Measurements from ENCODE around the gene SCFD2.
"Not testable (repeated sequence)": the region's sequence is repeated elsewhere in the genome, so short reads cannot be mapped to it uniquely, and the experiment has no call there.

The SCFD2 gene

GRCh38 chr4:53011259-53011905 is 354.5 kb downstream of the SCFD2 start:
- DNase-seq (ENCODE audit: low read depth), result no peak

- no peak for DNase-seq (ENCODE audit: low read depth)
These were observed 355.5 kb downstream of the SCFD2 start for GRCh38 chr4:53010318-53010717.

- no peak for DNase-seq (ENCODE audit: low read depth)
These were observed 356.0 kb downstream of the SCFD2 start for GRCh38 chr4:53009824-53010223.

GRCh38 chr4:53007024-53007423 is 358.8 kb downstream of the SCFD2 start:
- no peak for DNase-seq (ENCODE audit: low read depth)

GRCh38 chr4:53005808-53006207 is 360.1 kb downstream of the SCFD2 start:
- no peak for DNase-seq (ENCODE audit: low read depth)

GRCh38 chr4:53005149-53005546 is 360.7 kb downstream of the SCFD2 start:
- no peak for DNase-seq (ENCODE audit: low read depth)

- DNase-seq (ENCODE audit: low read depth), result no peak
These were observed 361.2 kb downstream of the SCFD2 start for GRCh38 chr4:53004497-53005148.

- DNase-seq (ENCODE audit: low read depth), result no peak
These were observed 361.9 kb downstream of the SCFD2 start for GRCh38 chr4:53003959-53004358.

GRCh38 chr4:53000560-53000959 is 365.3 kb downstream of the SCFD2 start:
- no peak for DNase-seq (ENCODE audit: low read depth)

GRCh38 chr4:52999626-53000025 is 366.2 kb downstream of the SCFD2 start:
- DNase-seq (ENCODE audit: low read depth), result no peak

GRCh38 chr4:52998413-52998812 is 367.4 kb downstream of the SCFD2 start:
- DNase-seq (ENCODE audit: low read depth), result no peak

- no peak for DNase-seq (ENCODE audit: low read depth)
These were observed 368.8 kb downstream of the SCFD2 start for GRCh38 chr4:52997132-52997416.

GRCh38 chr4:52996261-52997131 is 369.4 kb downstream of the SCFD2 start:
- no peak for DNase-seq (ENCODE audit: low read depth)

- no peak for DNase-seq (ENCODE audit: low read depth)
These were observed 370.4 kb downstream of the SCFD2 start for GRCh38 chr4:52995360-52996030.

- no peak for DNase-seq (ENCODE audit: low read depth)
These were observed 371.3 kb downstream of the SCFD2 start for GRCh38 chr4:52994567-52994966.

GRCh38 chr4:52993771-52994170 is 372.1 kb downstream of the SCFD2 start:
- DNase-seq (ENCODE audit: low read depth), result no peak

- not testable (repeated sequence) for DNase-seq (ENCODE audit: low read depth)
These were observed 373.3 kb downstream of the SCFD2 start for GRCh38 chr4:52992551-52992950.

GRCh38 chr4:52991472-52991871 is 374.4 kb downstream of the SCFD2 start:
- DNase-seq (ENCODE audit: low read depth), result no peak

- DNase-seq (ENCODE audit: low read depth), result no peak
These were observed 375.2 kb downstream of the SCFD2 start for GRCh38 chr4:52990706-52991105.

- DNase-seq (ENCODE audit: low read depth), result no peak
These were observed 376.0 kb downstream of the SCFD2 start for GRCh38 chr4:52989865-52990264.

- no peak for DNase-seq (ENCODE audit: low read depth)
These were observed 378.3 kb downstream of the SCFD2 start for GRCh38 chr4:52987392-52988056.

GRCh38 chr4:52984462-52984881 is 381.4 kb downstream of the SCFD2 start:
- no peak for DNase-seq (ENCODE audit: low read depth)
